Measurements from ENCODE around the gene ARHGAP15.
A peak's percentile ranks its signal among the peaks of the same experiment; 100 is the strongest.

ARHGAP15 gene

GRCh38 chr2:143110758-143111428, 18.3 kb upstream of the ARHGAP15 start:
- H2AFZ ChIP-seq (ENCODE audit: insufficient read depth, low read length, poor library complexity), result no peak overlapping the region
- H4K8ac ChIP-seq (ENCODE audit: low read depth, low read length), result no peak overlapping the region
- H3K14ac ChIP-seq (ENCODE audit: low read length), result no peak overlapping the region
- H2BK120ac ChIP-seq (ENCODE audit: insufficient read depth, low read length, poor library complexity), result no peak overlapping the region
- H3K18ac ChIP-seq (ENCODE audit: low read length), result no peak overlapping the region
- H2BK5ac ChIP-seq (ENCODE audit: low read depth, low read length, poor library complexity), result no peak overlapping the region
- peak; percentile 50 to 86 for DNase-seq
- no peak overlapping the region for H4K91ac ChIP-seq (ENCODE audit: low read depth, low read length)
- no peak overlapping the region for H2AK5ac ChIP-seq (ENCODE audit: low read length)
- no peaks in the 10 kb centered on the region for H3K36me3 ChIP-seq (ENCODE audit: control insufficient read depth in 1 of 2, insufficient read depth in 2 of 2, low read length in 2 of 2)
- no peaks in the 10 kb centered on the region for H3K4me1 ChIP-seq (ENCODE audit: control insufficient read depth in 1 of 2, insufficient read depth in 2 of 2, low read length in 2 of 2)
- WGBS (ENCODE audit: extremely low coverage, insufficient coverage, insufficient read length), result no CpG with 5 or more reads among the region's 6 CpGs
- no peak overlapping the region for H3K27ac ChIP-seq (ENCODE audit: low read depth, low read length)
- H2BK12ac ChIP-seq (ENCODE audit: low read length), result no peak overlapping the region
- no peaks in the 10 kb centered on the region for H3K27me3 ChIP-seq (ENCODE audit: insufficient read depth, low read length)
- H3K4ac ChIP-seq (ENCODE audit: low read depth, low read length), result no peak overlapping the region
- no peaks in the 10 kb centered on the region for H3K79me2 ChIP-seq (ENCODE audit: control insufficient read depth, insufficient read depth, low read length, poor library complexity)
- no peaks in the 10 kb centered on the region for H3K9me3 ChIP-seq (ENCODE audit: insufficient read depth, low read depth, low read length)
- H3K23ac ChIP-seq (ENCODE audit: low read length), result no peak overlapping the region
- no peak overlapping the region for H3K4me3 ChIP-seq (ENCODE audit: low read depth, low read length)
- no peak overlapping the region for H4K12ac ChIP-seq (ENCODE audit: low read depth, low read length)
- no peak overlapping the region for H3K4me2 ChIP-seq (ENCODE audit: low read length)
- H3K79me1 ChIP-seq (ENCODE audit: low read length), result no peaks in the 10 kb centered on the region
- no peak overlapping the region for H3K9ac ChIP-seq (ENCODE audit: low read length)

DNA sequence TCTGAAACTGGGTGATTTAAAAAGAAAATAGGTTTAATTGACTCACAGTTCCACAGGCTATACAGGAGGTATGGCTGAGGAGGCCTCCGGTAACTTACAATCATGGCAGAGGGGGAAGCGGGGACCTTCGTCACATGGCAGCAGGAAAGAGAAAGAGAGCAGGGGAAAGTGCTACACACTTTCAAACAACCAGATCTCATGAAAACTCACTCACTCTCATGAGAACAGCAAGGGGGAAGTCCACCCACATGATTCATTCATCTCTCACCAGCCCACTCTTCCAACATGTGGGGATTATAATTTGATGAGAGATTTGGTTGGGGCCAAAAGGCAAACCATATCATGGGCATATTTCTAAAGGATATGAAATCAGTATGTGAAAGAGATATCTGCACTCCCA, 12.0 kb upstream of the ARHGAP15 start:
- no peak overlapping the region for H2AK5ac ChIP-seq (ENCODE audit: low read length)
- no CpG with 5 or more reads among the region's 3 CpGs for WGBS (ENCODE audit: extremely low coverage, insufficient coverage, insufficient read length)
- no peak overlapping the region for H3K4ac ChIP-seq (ENCODE audit: low read depth, low read length)
- H3K4me3 ChIP-seq (ENCODE audit: low read depth, low read length), result no peak overlapping the region
- H4K91ac ChIP-seq (ENCODE audit: low read depth, low read length), result no peak overlapping the region
- H4K12ac ChIP-seq (ENCODE audit: low read depth, low read length), result no peak overlapping the region
- DNase-seq, result no peak
- no peak overlapping the region for H3K23ac ChIP-seq (ENCODE audit: low read length)
- no peak overlapping the region for H2BK12ac ChIP-seq (ENCODE audit: low read length)
- no peak overlapping the region for H2BK5ac ChIP-seq (ENCODE audit: low read depth, low read length, poor library complexity)
- no peaks in the 10 kb centered on the region for H3K27me3 ChIP-seq (ENCODE audit: insufficient read depth, low read length)
- no peak overlapping the region for H3K27ac ChIP-seq (ENCODE audit: low read depth, low read length)
- no peak overlapping the region for H2BK120ac ChIP-seq (ENCODE audit: insufficient read depth, low read length, poor library complexity)
- no peaks in the 10 kb centered on the region for H3K36me3 ChIP-seq (ENCODE audit: control insufficient read depth in 1 of 2, insufficient read depth in 2 of 2, low read length in 2 of 2)
- no peak overlapping the region for H3K18ac ChIP-seq (ENCODE audit: low read length)
- H3K79me2 ChIP-seq (ENCODE audit: control insufficient read depth, insufficient read depth, low read length, poor library complexity), result no peaks in the 10 kb centered on the region
- H3K79me1 ChIP-seq (ENCODE audit: low read length), result no peaks in the 10 kb centered on the region
- H3K9ac ChIP-seq (ENCODE audit: low read length), result no peak overlapping the region
- H3K14ac ChIP-seq (ENCODE audit: low read length), result no peak overlapping the region
- no peaks in the 10 kb centered on the region for H3K4me1 ChIP-seq (ENCODE audit: control insufficient read depth in 1 of 2, insufficient read depth in 2 of 2, low read length in 2 of 2)
- H3K9me3 ChIP-seq (ENCODE audit: insufficient read depth, low read depth, low read length), result no peaks in the 10 kb centered on the region
- no peak overlapping the region for H3K4me2 ChIP-seq (ENCODE audit: low read length)
- H2AFZ ChIP-seq (ENCODE audit: insufficient read depth, low read length, poor library complexity), result no peak overlapping the region
- H4K8ac ChIP-seq (ENCODE audit: low read depth, low read length), result no peak overlapping the region

- Histone ChIP-seq H3K27me3 (ENCODE audit: insufficient read depth, low read length) (no peaks in the 10 kb centered on the region), H3K9me3 (ENCODE audit: insufficient read depth, low read depth, low read length) (no peaks in the 10 kb centered on the region)
- WGBS (ENCODE audit: extremely low coverage, insufficient coverage, insufficient read length), result no CpG with 5 or more reads among the region's 1 CpG
Measured at GRCh38 chr2:143121079-143121478, 8.1 kb upstream of the ARHGAP15 start.

GRCh38 chr2:143121957-143122356, 7.3 kb upstream of the ARHGAP15 start:
- no peak overlapping the region for H2BK12ac ChIP-seq (ENCODE audit: low read length)
- H3K9me3 ChIP-seq (ENCODE audit: insufficient read depth, low read depth, low read length), result no peaks in the 10 kb centered on the region
- H2BK120ac ChIP-seq (ENCODE audit: insufficient read depth, low read length, poor library complexity), result no peak overlapping the region
- H3K27ac ChIP-seq (ENCODE audit: low read depth, low read length), result no peak overlapping the region
- H3K4me1 ChIP-seq (ENCODE audit: control insufficient read depth in 1 of 2, insufficient read depth in 2 of 2, low read length in 2 of 2), result no peaks in the 10 kb centered on the region
- H2AFZ ChIP-seq (ENCODE audit: insufficient read depth, low read length, poor library complexity), result no peak overlapping the region
- H3K18ac ChIP-seq (ENCODE audit: low read length), result no peak overlapping the region
- no peak overlapping the region for H2AK5ac ChIP-seq (ENCODE audit: low read length)
- no peak overlapping the region for H4K12ac ChIP-seq (ENCODE audit: low read depth, low read length)
- H3K9ac ChIP-seq (ENCODE audit: low read length), result no peak overlapping the region
- H4K91ac ChIP-seq (ENCODE audit: low read depth, low read length), result no peak overlapping the region
- no peak overlapping the region for H3K4me2 ChIP-seq (ENCODE audit: low read length)
- H3K79me2 ChIP-seq (ENCODE audit: control insufficient read depth, insufficient read depth, low read length, poor library complexity), result no peaks in the 10 kb centered on the region
- no CpG with 5 or more reads among the region's 2 CpGs for WGBS (ENCODE audit: extremely low coverage, insufficient coverage, insufficient read length)
- H3K4ac ChIP-seq (ENCODE audit: low read depth, low read length), result no peak overlapping the region
- no peak overlapping the region for H4K8ac ChIP-seq (ENCODE audit: low read depth, low read length)
- no peak overlapping the region for H3K23ac ChIP-seq (ENCODE audit: low read length)
- H2BK5ac ChIP-seq (ENCODE audit: low read depth, low read length, poor library complexity), result no peak overlapping the region
- no peaks in the 10 kb centered on the region for H3K27me3 ChIP-seq (ENCODE audit: insufficient read depth, low read length)
- H3K36me3 ChIP-seq (ENCODE audit: control insufficient read depth in 1 of 2, insufficient read depth in 2 of 2, low read length in 2 of 2), result no peaks in the 10 kb centered on the region
- DNase-seq, result no peak
- no peaks in the 10 kb centered on the region for H3K79me1 ChIP-seq (ENCODE audit: low read length)
- no peak overlapping the region for H3K4me3 ChIP-seq (ENCODE audit: low read depth, low read length)
- H3K14ac ChIP-seq (ENCODE audit: low read length), result no peak overlapping the region

More at GRCh38 chr2:143121079-143121478, 8.1 kb upstream of the ARHGAP15 start:
- Histone ChIP-seq H3K18ac (ENCODE audit: low read length) (no peak overlapping the region), H2BK120ac (ENCODE audit: insufficient read depth, low read length, poor library complexity) (no peak overlapping the region), H3K27ac (ENCODE audit: low read depth, low read length) (no peak overlapping the region), H3K9ac (ENCODE audit: low read length) (no peak overlapping the region), H4K91ac (ENCODE audit: low read depth, low read length) (no peak overlapping the region), H4K12ac (ENCODE audit: low read depth, low read length) (no peak overlapping the region), H2AK5ac (ENCODE audit: low read length) (no peak overlapping the region), H3K14ac (ENCODE audit: low read length) (no peak overlapping the region), H2AFZ (ENCODE audit: insufficient read depth, low read length, poor library complexity) (no peak overlapping the region), H3K23ac (ENCODE audit: low read length) (no peak overlapping the region), H3K4ac (ENCODE audit: low read depth, low read length) (no peak overlapping the region), H3K36me3 (ENCODE audit: control insufficient read depth in 1 of 2, insufficient read depth in 2 of 2, low read length in 2 of 2) (no peaks in the 10 kb centered on the region), H3K79me1 (ENCODE audit: low read length) (no peaks in the 10 kb centered on the region), H4K8ac (ENCODE audit: low read depth, low read length) (no peak overlapping the region), H3K79me2 (ENCODE audit: control insufficient read depth, insufficient read depth, low read length, poor library complexity) (no peaks in the 10 kb centered on the region), H3K4me3 (ENCODE audit: low read depth, low read length) (no peak overlapping the region), H2BK12ac (ENCODE audit: low read length) (no peak overlapping the region), H3K4me2 (ENCODE audit: low read length) (no peak overlapping the region), H3K4me1 (ENCODE audit: control insufficient read depth in 1 of 2, insufficient read depth in 2 of 2, low read length in 2 of 2) (no peaks in the 10 kb centered on the region), H2BK5ac (ENCODE audit: low read depth, low read length, poor library complexity) (no peak overlapping the region)
- no peak for DNase-seq

Measured in trophoblast cell (in vitro differentiated cells and primary cell).